HG02763 (cell line): Measurements from ENCODE around the gene AK1.
"Not testable (repeated sequence)": the region's sequence is repeated elsewhere in the genome, so short reads cannot be mapped to it uniquely, and the experiment has no call there.

Experiments used
- ATAC-seq: cut with Tn5 transposase; IDR thresholded peaks from one replicate; pipeline ENCODE4 v1.9.1; 2021; ENCODE audit warnings: mild to moderate bottlenecking, moderate library complexity; ENCODE audit not compliant: unreplicated experiment

The AK1 gene

GRCh38 chr9:127884976-127885490 lies 7.6 kb upstream of the AK1 start:
- no peak for ATAC-seq

- ATAC-seq, result no peak
Observed at GRCh38 chr9:127884427-127884911, 7.0 kb upstream of the AK1 start.

GRCh38 chr9:127883959-127884358 lies 6.5 kb upstream of the AK1 start:
- ATAC-seq, result no peak

GRCh38 chr9:127881715-127882114 lies 4.2 kb upstream of the AK1 start:
- not testable (repeated sequence) for ATAC-seq

- ATAC-seq, result no peak
Observed at GRCh38 chr9:127880143-127880542, 2.7 kb upstream of the AK1 start.

GRCh38 chr9:127878652-127879390 lies 1.3 kb upstream of the AK1 start:
- no peak for ATAC-seq

GRCh38 chr9:127878001-127878651 lies 651 bp upstream of the AK1 start:
- no peak for ATAC-seq

- ATAC-seq, result no peak
Observed at GRCh38 chr9:127876764-127877562, 512 bp downstream of the AK1 start.

- no peak for ATAC-seq
Observed at GRCh38 chr9:127876026-127876763, 1.3 kb downstream of the AK1 start.

- ATAC-seq, result no peak
Observed at GRCh38 chr9:127875306-127875966, 2.0 kb downstream of the AK1 start.

GRCh38 chr9:127874301-127875221 lies 2.9 kb downstream of the AK1 start:
- no peak for ATAC-seq

- no peak for ATAC-seq
Observed at GRCh38 chr9:127873886-127874285, 3.6 kb downstream of the AK1 start.

GRCh38 chr9:127873223-127873691 lies 4.2 kb downstream of the AK1 start:
- no peak for ATAC-seq

GRCh38 chr9:127872369-127873222 lies 4.9 kb downstream of the AK1 start:
- no peak for ATAC-seq

- ATAC-seq, result no peak
Observed at GRCh38 chr9:127871531-127871930, 5.9 kb downstream of the AK1 start.

GRCh38 chr9:127870887-127871286 lies 6.6 kb downstream of the AK1 start:
- no peak for ATAC-seq

- not testable (repeated sequence) for ATAC-seq
Observed at GRCh38 chr9:127870153-127870491, 7.4 kb downstream of the AK1 start.
